ENCODE measurements around the gene CCDC149.

- TF ChIP-seq POLR2A (IDR thresholded peaks at IDR 0.05), result no peak
- no peak for TF ChIP-seq CTCF (IDR thresholded peaks at IDR 0.05 in 4 of 5, conservative IDR thresholded peaks at IDR 0.05 in 1 of 5)
Measured at GRCh38 chr4:24799196-24799543, 113.7 kb downstream of the CCDC149 start.
